A673 (cell line): ENCODE results near the gene ZNF33A.

ENCODE experiments used
- CTCF ChIP-seq: fragments of 300-800, 200-600 bp; sonication (generic); conservative IDR thresholded peaks from 2 replicates; pipeline ENCODE4 v1.5.1; 2017; ENCODE audit warnings: low read depth, mild to moderate bottlenecking, antibody characterized with exemption, low read length, moderate library complexity, mixed read lengths
- EZH2 ChIP-seq: fragments of 200-600 bp; sonication (generic); IDR thresholded peaks from 2 replicates; pipeline ENCODE4 v1.6.1; 2017; ENCODE audit warnings: borderline replicate concordance, low read depth, mild to moderate bottlenecking, mixed read lengths, antibody characterized with exemption, low read length; ENCODE audit not compliant: poor library complexity, severe bottlenecking

DNA sequence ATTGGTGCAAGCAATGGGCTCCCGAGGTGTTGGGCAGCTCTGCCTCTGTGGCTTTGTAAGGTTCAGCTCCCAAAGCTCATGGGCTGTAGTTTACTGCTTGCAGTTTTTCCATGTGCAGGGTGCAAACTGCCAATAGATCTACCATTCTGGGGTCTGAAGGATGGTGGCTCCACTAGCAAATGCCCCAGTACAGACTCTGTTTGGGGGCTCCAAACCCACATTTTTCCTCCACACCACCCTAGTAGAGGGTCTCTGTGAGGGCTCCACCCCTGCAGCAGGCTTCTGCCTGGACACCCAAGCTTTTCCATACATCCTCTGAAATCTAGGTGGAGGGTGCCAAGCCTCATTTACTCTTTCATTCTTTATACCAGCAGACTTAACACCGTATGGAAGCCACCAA is 66.2 kb downstream of the ZNF33A start:
- TF ChIP-seq CTCF (no peak), EZH2 (no peak)
